Activated CD8-positive, alpha-beta memory T cell treated with anti-CD3 and anti-CD28 coated beads, Interleukin-2, amount 50 U/mL, for 24 hours (primary cell): ENCODE data around the gene ZFP36.

Source experiments
- DNase-seq: peaks from one replicate; pipeline ENCODE4 v3.0.0-alpha.2; 2020; ENCODE audit errors: extremely low read depth

Gene ZFP36

DNA sequence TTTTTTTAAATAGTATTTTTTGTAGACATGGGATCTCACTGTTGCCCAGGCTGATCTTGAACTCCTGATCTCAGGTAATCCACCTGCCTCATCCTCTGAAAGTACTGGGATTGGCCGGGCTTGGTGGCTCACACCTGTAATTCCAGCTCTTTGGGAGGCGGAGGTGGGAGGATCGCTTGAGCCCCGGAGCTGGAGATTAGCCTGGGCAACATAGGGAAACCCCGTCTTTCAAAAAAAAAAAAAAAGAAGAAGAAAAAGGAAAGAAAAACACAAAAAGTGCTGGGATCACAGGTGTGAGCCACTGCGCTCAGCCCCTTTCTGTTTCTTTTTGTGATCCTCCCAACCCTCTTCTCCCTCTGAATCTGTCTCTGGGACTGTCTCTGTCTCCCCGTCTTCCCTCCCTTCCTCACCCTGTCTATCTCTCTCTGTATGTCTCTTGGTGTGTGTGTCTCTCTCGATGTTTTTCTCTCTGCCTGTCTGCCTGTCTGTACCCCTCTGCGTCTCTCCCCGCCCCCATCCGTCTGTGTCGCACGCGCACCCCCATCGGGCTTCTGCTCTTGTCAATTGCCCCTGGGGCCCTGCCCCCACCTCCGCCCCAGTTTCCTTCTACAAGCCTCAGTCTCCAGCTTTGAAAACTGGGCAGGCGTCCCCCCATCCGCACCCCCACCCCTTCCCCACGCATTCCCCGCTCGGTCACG is 540 bp upstream of the ZFP36 start:
- DNase-seq, result no peak

- DNase-seq, result no peak
These were observed 688 bp downstream of the ZFP36 start for GRCh38 chr19:39407410-39407659.

DNA sequence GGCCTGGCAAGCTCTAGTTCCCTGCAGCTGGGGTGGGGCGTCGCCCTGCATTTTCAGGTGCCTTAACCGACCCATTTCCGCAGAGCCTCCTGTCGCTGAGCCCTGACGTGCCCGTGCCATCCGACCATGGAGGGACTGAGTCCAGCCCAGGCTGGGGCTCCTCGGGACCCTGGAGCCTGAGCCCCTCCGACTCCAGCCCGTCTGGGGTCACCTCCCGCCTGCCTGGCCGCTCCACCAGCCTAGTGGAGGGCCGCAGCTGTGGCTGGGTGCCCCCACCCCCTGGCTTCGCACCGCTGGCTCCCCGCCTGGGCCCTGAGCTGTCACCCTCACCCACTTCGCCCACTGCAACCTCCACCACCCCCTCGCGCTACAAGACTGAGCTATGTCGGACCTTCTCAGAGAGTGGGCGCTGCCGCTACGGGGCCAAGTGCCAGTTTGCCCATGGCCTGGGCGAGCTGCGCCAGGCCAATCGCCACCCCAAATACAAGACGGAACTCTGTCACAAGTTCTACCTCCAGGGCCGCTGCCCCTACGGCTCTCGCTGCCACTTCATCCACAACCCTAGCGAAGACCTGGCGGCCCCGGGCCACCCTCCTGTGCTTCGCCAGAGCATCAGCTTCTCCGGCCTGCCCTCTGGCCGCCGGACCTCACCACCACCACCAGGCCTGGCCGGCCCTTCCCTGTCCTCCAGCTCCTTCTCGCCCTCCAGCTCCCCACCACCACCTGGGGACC is 1.2 kb downstream of the ZFP36 start:
- DNase-seq, result no peak

DNA sequence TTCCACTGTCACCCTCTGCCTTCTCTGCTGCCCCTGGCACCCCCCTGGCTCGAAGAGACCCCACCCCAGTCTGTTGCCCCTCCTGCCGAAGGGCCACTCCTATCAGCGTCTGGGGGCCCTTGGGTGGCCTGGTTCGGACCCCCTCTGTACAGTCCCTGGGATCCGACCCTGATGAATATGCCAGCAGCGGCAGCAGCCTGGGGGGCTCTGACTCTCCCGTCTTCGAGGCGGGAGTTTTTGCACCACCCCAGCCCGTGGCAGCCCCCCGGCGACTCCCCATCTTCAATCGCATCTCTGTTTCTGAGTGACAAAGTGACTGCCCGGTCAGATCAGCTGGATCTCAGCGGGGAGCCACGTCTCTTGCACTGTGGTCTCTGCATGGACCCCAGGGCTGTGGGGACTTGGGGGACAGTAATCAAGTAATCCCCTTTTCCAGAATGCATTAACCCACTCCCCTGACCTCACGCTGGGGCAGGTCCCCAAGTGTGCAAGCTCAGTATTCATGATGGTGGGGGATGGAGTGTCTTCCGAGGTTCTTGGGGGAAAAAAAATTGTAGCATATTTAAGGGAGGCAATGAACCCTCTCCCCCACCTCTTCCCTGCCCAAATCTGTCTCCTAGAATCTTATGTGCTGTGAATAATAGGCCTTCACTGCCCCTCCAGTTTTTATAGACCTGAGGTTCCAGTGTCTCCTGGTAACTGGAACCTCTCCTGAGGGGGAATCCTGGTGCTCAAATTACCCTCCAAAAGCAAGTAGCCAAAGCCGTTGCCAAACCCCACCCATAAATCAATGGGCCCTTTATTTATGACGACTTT is 2.0 kb downstream of the ZFP36 start:
- no peak for DNase-seq

DNA sequence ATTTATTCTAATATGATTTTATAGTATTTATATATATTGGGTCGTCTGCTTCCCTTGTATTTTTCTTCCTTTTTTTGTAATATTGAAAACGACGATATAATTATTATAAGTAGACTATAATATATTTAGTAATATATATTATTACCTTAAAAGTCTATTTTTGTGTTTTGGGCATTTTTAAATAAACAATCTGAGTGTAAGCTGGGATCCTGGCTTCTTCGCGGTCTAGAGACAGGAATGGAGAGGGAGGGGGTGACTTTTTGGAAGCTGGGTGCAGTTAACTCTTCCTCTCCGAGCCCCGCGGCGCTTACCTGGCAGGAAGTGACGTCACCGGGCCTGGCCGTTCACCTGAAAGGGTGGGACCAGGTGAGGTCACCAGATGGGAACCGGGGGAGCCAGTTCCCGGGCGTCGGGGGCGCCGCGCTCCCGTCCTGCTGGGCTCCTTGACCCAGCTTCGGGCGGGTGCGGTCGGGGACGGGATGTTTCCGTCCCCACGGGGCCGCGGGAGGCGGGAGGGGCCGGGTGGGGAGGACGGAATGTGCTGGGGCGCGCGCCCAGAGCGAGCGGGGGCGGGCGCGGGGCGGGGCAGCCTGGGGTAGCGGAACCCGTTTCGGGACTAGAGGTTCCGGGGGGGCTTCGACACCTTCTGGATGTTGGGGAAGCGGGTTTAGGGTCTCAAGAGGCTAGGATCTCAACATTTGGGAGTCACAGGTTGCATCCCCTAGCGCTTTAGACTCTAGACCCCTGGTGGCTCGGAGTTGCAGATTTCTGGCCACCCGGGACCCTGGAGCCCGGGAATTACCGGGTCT is 2.8 kb downstream of the ZFP36 start:
- DNase-seq, result no peak

DNA sequence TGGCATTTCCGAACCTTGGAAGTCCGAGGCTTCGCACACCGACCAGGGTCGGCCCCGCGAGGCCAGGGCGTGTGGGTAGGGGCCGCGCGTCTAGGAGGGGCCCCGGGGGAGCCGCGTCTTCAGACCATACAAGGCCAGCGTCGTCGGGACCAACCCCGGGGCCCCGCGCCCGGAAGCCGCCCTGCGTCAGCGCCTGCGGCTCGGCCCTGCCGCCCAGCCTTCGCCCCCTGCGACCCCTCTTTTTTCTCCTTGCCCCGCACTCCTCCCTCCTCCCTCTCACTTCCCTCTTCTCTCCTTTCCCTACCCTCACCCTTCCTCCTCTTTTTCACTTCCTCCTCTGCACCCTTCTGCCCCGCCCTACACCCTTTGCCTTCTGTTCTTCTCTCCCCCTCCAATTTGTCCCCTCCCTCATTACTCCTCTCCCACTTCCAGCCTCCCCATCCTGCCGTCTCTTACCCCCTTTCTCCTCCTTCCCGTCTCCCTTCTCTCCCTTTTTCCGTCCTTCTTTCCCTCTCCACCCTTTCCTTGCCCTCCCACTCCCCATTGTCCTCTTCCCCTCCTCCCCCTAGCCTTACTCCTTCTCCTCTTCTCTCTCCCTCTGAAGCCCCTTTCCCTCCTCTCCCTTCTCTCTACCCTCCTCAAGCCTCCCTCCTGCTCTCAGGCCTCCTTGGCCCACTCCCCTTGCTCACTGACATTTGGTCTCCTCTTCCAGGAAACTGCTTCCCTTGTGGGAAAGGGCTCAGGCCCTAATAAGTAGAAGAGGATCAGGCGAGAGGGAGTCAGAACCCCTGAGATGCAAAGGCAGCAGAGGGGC is 3.6 kb downstream of the ZFP36 start:
- no peak for DNase-seq

- DNase-seq, result no peak
These were observed 4.1 kb downstream of the ZFP36 start for GRCh38 chr19:39410831-39411080.

GRCh38 chr19:39411081-39411831 is 4.6 kb downstream of the ZFP36 start:
- DNase-seq, result no peak

DNA sequence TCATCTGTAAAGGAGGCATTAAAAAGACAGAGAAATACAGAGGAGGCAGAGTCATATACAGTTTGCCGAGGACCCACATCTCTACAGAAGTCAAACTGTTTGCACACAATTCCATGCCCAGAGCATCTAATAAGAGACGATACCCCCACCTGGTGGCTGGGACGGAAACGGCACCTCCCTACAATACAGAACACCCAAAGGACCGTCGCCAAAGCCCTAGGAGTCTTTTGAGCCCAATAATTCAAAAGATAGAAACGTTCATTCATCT is 5.1 kb downstream of the ZFP36 start:
- peak; percentile 80 for DNase-seq

GRCh38 chr19:39412100-39412866 is 5.6 kb downstream of the ZFP36 start, which contains the start of gene PLEKHG2:
Gene PLEKHG2, plus strand, starts transcription at chr19:39412669. Its CDS starts 1,418 bp downstream, at chr19:39414087.
- DNase-seq, result peak; percentile 91

GRCh38 chr19:39412867-39413271 is 6.2 kb downstream of the ZFP36 start:
- DNase-seq, result no peak

DNA sequence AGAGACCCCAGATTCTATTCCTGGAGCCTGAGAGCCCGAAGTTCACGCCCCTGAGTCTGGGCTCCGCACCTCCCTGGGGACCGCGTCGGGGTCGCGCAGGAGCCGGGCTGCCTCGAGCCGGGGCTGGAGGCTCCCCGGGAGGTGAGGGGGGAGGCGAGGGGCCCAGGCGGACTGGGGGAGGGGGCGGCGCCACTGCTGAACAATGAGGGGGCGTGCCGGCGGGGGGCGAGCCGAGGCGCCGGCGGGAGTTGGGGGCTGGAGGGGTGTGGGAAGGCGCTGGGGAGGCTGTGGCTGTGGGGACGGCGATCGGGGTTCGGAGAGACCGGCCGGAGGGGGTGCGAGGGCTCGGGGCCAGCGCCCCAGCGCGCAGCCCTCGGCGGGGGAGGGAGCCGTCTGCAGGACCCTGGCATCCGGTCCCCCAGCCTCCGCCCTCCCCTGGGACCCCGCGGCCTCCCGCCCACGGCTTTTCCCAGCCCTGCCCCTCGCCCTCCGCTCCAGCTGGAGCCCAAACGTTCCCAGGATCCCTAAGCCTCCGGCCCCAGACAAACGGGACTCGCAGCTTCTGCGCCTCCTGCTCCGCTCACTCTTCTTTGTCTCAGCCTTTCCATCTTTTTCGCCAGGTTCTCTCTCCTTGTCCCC is 6.7 kb downstream of the ZFP36 start:
- DNase-seq, result no peak

- no peak for DNase-seq
These were observed 7.4 kb downstream of the ZFP36 start for GRCh38 chr19:39413911-39414608.

DNA sequence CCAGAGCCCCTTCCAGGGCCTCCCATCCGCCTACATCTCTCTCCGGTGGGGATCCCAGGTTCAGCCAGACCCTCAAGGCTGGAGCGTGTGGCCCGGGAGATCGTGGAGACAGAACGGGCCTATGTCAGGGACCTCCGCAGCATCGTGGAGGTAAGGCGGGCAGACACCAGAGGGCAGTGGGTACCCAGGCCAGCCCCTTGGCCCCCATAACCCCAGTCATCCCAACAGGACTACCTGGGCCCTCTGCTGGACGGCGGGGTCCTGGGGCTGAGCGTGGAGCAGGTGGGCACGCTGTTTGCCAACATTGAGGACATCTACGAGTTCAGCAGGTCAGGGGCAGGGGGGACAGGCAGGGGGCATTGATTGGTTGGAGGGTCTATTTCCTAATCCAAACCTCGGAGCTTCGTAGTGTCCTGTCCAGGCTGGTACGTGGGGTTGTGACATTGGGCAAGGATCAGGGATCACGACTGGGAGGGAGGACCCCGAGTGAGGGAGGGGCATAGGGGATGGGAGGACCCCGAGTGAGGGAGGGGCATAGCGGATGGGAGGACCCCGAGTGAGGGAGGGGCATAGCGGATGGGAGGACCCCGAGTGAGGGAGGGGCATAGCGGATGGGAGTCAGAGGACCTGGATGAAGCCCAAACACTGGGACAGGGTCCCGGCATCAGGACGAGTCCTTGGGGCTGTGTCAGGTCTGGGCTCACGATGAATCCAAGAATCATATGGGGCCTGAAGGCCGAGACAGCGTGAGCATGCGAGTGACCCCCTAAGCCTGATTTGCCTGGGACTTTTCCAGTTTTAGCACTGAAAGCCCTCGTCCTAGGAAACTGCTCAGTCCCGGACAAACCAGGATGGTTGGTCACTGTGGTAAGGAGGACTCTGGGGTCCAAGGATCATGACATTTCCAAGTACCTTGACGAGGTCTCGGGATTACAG is 8.7 kb downstream of the ZFP36 start:
- DNase-seq, result no peak

DNA sequence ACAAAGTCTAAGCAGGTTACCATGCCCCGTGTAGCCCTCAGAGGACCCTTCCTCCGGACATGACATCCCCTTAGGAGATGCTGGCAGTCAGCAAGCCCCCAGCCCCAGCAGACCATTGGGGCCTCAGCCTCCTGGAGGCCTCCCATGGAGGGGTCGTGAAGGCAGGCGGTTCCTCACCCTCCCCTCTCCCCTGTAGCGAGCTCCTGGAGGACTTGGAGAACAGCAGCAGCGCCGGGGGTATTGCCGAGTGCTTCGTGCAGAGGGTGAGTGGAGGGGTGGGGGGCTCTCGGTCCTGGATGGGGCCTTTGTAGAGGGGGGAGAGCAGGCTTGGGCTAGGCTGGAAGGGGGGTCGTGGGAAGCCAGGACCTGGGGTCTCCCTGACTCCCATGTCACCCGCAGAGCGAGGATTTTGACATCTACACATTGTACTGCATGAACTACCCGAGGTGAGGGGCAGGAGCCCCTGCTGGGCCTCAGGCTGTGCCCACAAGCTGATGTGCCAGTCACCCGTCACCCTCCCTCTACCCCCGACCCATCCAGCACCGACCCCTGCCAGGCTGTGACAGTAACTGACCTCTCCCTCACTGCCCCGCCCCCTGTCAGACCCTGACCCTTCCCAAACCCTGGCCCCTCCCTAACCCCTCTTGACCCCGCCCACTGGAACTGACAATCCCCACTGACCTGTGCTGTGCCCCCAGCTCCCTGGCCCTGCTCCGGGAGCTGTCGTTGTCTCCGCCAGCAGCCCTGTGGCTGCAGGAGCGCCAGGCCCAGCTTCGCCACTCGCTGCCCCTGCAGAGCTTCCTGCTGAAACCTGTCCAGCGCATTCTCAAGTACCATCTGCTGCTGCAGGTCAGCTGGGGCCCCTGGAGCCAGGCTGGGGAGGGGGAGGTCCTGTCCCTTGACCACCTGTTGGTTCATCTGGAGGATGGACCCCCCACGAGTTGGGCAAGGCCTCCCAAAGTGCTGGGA is 9.8 kb downstream of the ZFP36 start:
- no peak for DNase-seq

GRCh38 chr19:39417463-39418181 is 11.0 kb downstream of the ZFP36 start:
- DNase-seq, result no peak
